Kidney (tissue), 14 donors: ENCODE results near the gene COL15A1. TPM values are rescaled to one million over a fixed set of nuclear protein-coding genes. Genes with fewer than 3 reads are reported as not detected.

Experiments
- DNase-seq, 5 donors: peaks; one replicate each; pipeline ENCODE4 v3.0.0-alpha.2; 2013 to 2020
- FAIRE-seq: peaks from 2 replicates; lab custom pipeline; 2012; peaks lifted over from hg19 to GRCh38; lab: Jason Lieb, UNC
- H3K27ac ChIP-seq, 2 donors: one replicate each; pipeline ENCODE4 v1.7.0; 2013; ENCODE audit warnings: low read depth in 2 of 2, low read length in 2 of 2, inconsistent platforms in 1 of 2
- H3K27me3 ChIP-seq: one replicate; pipeline ENCODE4 v1.7.1; 2013; ENCODE audit warnings: low read length, inconsistent platforms; ENCODE audit not compliant: control insufficient read depth, insufficient read depth
- H3K36me3 ChIP-seq, 3 donors: one replicate each; pipeline versions ENCODE4 v1.7.0 to v1.7.1; 2013; ENCODE audit warnings: low read length in 3 of 3, control low read depth in 1 of 3, inconsistent platforms in 1 of 3; ENCODE audit not compliant: insufficient read depth in 3 of 3, control insufficient read depth in 2 of 3
- H3K4me1 ChIP-seq, 3 donors: one replicate each; pipeline versions ENCODE4 v1.7.0 to v1.7.1; 2013; ENCODE audit warnings: low read length in 3 of 3, inconsistent platforms in 1 of 3, low read depth in 1 of 3; ENCODE audit not compliant: control insufficient read depth in 2 of 3, insufficient read depth in 2 of 3
- H3K4me3 ChIP-seq, 3 donors: one replicate each; pipeline versions ENCODE4 v1.7.0 to v1.8.1; 2013; ENCODE audit warnings: low read length in 3 of 3, control low read depth in 1 of 3, inconsistent platforms in 1 of 3
- H3K9ac ChIP-seq, 3 donors: one replicate each; pipeline versions ENCODE4 v1.7.0 to v1.7.1; 2013; ENCODE audit warnings: low read length in 3 of 3, control low read depth in 1 of 3, inconsistent platforms in 1 of 3
- H3K9me3 ChIP-seq, 3 donors: one replicate each; pipeline versions ENCODE4 v1.7.0 to v1.7.1; 2013; ENCODE audit warnings: low read length in 3 of 3, control low read depth in 1 of 3, inconsistent platforms in 1 of 3; ENCODE audit not compliant: control insufficient read depth in 2 of 3, insufficient read depth in 1 of 3
- intact Hi-C: fragments of 100-400 bp; cut with DNase I; formaldehyde crosslinking; loops from one replicate; pipeline ENCODE4 v1.11.1; 2022
- polyA plus RNA-seq: library from polyadenylated mRNA; stranded (reverse); fragments of 350-450 nt; fragmentation: Illumina TruSeq; extraction: RNeasy Lipid Tissue Mini Kit (QIAGEN cat#74804); gene quantifications from one replicate; pipeline ENCODE4 v1.2.3, GENCODE V29; 2014; ENCODE audit warnings: low read depth, low replicate concordance; ENCODE audit not compliant: insufficient read depth
- total RNA-seq: library from RNA; stranded (reverse); fragmentation: NEBNext Ultra II Directional; extraction: Animal tissue kit (Norgen Biotek cat#: 25700); gene quantifications from one replicate; pipeline ENCODE4 v1.2.1, GENCODE V29; 2021
- TF ChIP-seq, protein P1 (sequence below): IDR thresholded peaks from 3 replicates; pipeline ENCODE4 v1.5.1; 2012; ENCODE audit warnings: mild to moderate bottlenecking, moderate library complexity, borderline replicate concordance; ENCODE audit not compliant: insufficient read depth; ENCODE audit errors: extremely low read depth
- donor health status: control.
- donor health status: control.
- donor health status: control.
- donor health status: control.
- donor health status: control.
- donor health status: DM: yes; HTN: yes; CAD: no.
- donor health status: Normal renal cell carcinoma (clear cell type).

COL15A1 gene
- total and polyA plus RNA-seq, 2 donors from 2014 or later = 4.7 to 42.0 TPM

GRCh38 chr9:98940276-98940675, 3.4 kb upstream of the COL15A1 start:
- TF ChIP-seq, protein P1, sequence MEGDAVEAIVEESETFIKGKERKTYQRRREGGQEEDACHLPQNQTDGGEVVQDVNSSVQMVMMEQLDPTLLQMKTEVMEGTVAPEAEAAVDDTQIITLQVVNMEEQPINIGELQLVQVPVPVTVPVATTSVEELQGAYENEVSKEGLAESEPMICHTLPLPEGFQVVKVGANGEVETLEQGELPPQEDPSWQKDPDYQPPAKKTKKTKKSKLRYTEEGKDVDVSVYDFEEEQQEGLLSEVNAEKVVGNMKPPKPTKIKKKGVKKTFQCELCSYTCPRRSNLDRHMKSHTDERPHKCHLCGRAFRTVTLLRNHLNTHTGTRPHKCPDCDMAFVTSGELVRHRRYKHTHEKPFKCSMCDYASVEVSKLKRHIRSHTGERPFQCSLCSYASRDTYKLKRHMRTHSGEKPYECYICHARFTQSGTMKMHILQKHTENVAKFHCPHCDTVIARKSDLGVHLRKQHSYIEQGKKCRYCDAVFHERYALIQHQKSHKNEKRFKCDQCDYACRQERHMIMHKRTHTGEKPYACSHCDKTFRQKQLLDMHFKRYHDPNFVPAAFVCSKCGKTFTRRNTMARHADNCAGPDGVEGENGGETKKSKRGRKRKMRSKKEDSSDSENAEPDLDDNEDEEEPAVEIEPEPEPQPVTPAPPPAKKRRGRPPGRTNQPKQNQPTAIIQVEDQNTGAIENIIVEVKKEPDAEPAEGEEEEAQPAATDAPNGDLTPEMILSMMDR = no peak
- H3K4me1 ChIP-seq = peaks cover 0 to 5% (median 0%) of the 10 kb centered on the region in 3 donors
- DNase-seq = no peak
- H3K9me3 ChIP-seq = no peaks in the 10 kb centered on the region
- H3K4me3 ChIP-seq = no peak overlapping the region
- FAIRE-seq = no peak
- H3K9ac ChIP-seq = no peak overlapping the region
- peaks cover 2% of the 10 kb centered on the region for H3K27me3 ChIP-seq
- intact Hi-C loops = no loop called here
- no peaks in the 10 kb centered on the region for H3K36me3 ChIP-seq
- no peak overlapping the region for H3K27ac ChIP-seq

GRCh38 chr9:98941946-98942523, 1.7 kb upstream of the COL15A1 start:
- intact Hi-C loops = no loop called here
- Histone ChIP-seq H3K27ac (no peak overlapping the region), H3K9ac (no peak overlapping the region), H3K27me3 (peaks cover 4% of the 10 kb centered on the region), H3K4me3 (no peak overlapping the region), H3K9me3 (no peaks in the 10 kb centered on the region), H3K4me1 (peaks cover 0 to 8% (median 0%) of the 10 kb centered on the region in 3 donors), H3K36me3 (no peaks in the 10 kb centered on the region)
- FAIRE-seq (no peak), DNase-seq (no peak)
- TF ChIP-seq, protein P1 = no peak

DNA sequence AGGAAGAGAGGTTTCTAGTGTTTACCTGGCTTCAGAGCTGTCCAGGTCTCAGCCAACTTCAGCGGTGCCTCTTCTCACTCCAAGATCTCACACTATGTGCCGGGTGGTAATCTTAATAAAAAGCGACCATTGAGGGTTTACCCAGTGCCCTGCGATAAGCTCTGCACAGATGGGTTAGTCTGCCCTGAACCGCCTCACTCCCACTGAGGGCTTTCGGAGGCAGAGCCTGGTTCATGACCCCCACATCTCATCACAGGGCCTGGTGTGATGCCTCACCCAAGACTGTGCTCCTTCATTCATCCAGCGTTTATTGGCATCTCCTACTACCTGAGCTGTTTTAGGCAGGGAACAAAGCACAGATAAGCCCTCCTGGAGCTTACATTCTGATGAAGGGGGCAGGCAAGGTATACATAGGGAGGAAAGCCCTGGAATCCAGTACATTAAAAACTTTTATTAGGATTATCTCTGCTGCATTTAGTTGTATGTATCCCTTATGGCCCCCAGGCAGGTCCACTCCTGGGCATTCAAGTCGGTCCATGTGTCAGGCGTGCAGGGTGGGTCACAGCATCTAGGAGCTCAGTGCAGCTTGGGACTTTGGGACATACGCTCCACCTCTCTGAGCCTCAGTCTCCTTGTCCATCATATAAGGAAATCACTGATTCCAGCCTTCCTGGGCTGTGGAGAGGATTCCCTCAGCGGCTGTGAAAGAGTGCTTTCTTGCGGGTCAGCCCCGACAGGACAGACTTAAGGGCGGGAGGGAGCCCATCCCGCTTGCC, 613 bp upstream of the COL15A1 start:
- Histone ChIP-seq H3K27me3 (peaks cover 4% of the 10 kb centered on the region), H3K4me3 (peak overlapping the region in 1 of 3 donors; percentile 60), H3K36me3 (no peaks in the 10 kb centered on the region), H3K4me1 (peaks cover 0 to 8% (median 0%) of the 10 kb centered on the region in 3 donors), H3K27ac (no peak overlapping the region), H3K9ac (no peak overlapping the region), H3K9me3 (no peaks in the 10 kb centered on the region)
- FAIRE-seq (no peak), DNase-seq (no peak)
- intact Hi-C loops = no loop called here
- TF ChIP-seq, protein P1 = no peak
